Parathyroid adenoma (tissue), 2 donors: Measurements from ENCODE around the gene VAPB.

Experiments
- H2AFZ ChIP-seq: fragments of 300-600 bp; sonication (generic); one replicate; pipeline ENCODE4 v1.7.0; 2017; ENCODE audit warnings: antibody characterized with exemption, mild to moderate bottlenecking
- H3K27ac ChIP-seq: fragments of 300-600 bp; sonication (generic); one replicate; pipeline ENCODE4 v1.7.0; 2017
- H3K27me3 ChIP-seq: fragments of 300-600 bp; sonication (generic); one replicate; pipeline ENCODE4 v1.7.0; 2017; ENCODE audit warnings: low read length; ENCODE audit not compliant: control insufficient read depth, insufficient read depth
- H3K36me3 ChIP-seq: fragments of 300-600 bp; sonication (generic); one replicate; pipeline ENCODE4 v1.7.0; 2017; ENCODE audit warnings: low read length; ENCODE audit not compliant: control insufficient read depth, insufficient read depth
- H3K4me1 ChIP-seq: fragments of 300-600 bp; sonication (generic); one replicate; pipeline ENCODE4 v1.7.0; 2017; ENCODE audit warnings: control low read depth
- H3K4me2 ChIP-seq: fragments of 300-600 bp; sonication (generic); one replicate; pipeline ENCODE4 v1.7.0; 2017; ENCODE audit warnings: low read length
- H3K4me3 ChIP-seq: fragments of 300-600 bp; sonication (generic); one replicate; pipeline ENCODE4 v1.7.0; 2017; ENCODE audit warnings: low read depth, low read length
- H3K79me2 ChIP-seq: fragments of 300-600 bp; sonication (generic); one replicate; pipeline ENCODE4 v1.7.0; 2017; ENCODE audit warnings: control low read depth
- H3K9ac ChIP-seq: fragments of 300-600 bp; sonication (generic); one replicate; pipeline ENCODE4 v1.7.0; 2017; ENCODE audit warnings: mild to moderate bottlenecking
- H3K9me3 ChIP-seq: fragments of 300-600 bp; sonication (generic); one replicate; pipeline ENCODE4 v1.7.0; 2017; ENCODE audit warnings: low read length; ENCODE audit not compliant: control insufficient read depth
- TF ChIP-seq, protein P1 (sequence below): fragments of 300-600 bp; sonication (generic); IDR thresholded peaks from one replicate; pipeline ENCODE4 v1.7.0; 2017; ENCODE audit warnings: antibody characterized with exemption, mild to moderate bottlenecking
- donor health status: primary hyperparathyroidism.

Gene VAPB

DNA sequence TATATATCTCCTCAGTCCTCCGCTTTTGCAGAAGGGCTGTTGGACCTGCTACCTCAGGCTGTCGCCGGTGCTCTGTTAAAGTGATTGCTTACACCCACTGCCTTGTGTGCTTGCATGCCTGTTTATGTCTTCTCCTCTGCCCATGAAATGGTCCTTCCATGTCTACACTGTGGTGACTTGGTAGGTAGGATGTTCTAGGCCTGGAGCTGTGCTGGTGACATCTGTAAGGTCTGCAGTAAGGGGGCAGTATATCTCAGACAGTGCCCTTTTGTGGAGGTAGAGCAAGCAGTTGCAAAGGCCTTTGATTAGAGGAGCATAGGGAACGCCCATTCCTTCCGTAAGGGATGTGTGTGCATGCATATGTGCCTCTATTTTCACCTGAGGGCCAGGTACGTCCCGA lies 40.3 kb downstream of the VAPB start:
- Histone ChIP-seq H3K79me2 (peaks cover 41% of the 10 kb centered on the region), H3K4me3 (no peak overlapping the region), H3K9me3 (no peaks in the 10 kb centered on the region), H2AFZ (no peak overlapping the region), H3K27ac (no peak overlapping the region), H3K27me3 (no peaks in the 10 kb centered on the region), H3K4me2 (no peak overlapping the region), H3K4me1 (peaks cover 4% of the 10 kb centered on the region), H3K9ac (no peak overlapping the region), H3K36me3 (no peaks in the 10 kb centered on the region)
- TF ChIP-seq, protein P1, sequence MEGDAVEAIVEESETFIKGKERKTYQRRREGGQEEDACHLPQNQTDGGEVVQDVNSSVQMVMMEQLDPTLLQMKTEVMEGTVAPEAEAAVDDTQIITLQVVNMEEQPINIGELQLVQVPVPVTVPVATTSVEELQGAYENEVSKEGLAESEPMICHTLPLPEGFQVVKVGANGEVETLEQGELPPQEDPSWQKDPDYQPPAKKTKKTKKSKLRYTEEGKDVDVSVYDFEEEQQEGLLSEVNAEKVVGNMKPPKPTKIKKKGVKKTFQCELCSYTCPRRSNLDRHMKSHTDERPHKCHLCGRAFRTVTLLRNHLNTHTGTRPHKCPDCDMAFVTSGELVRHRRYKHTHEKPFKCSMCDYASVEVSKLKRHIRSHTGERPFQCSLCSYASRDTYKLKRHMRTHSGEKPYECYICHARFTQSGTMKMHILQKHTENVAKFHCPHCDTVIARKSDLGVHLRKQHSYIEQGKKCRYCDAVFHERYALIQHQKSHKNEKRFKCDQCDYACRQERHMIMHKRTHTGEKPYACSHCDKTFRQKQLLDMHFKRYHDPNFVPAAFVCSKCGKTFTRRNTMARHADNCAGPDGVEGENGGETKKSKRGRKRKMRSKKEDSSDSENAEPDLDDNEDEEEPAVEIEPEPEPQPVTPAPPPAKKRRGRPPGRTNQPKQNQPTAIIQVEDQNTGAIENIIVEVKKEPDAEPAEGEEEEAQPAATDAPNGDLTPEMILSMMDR = no peak

DNA sequence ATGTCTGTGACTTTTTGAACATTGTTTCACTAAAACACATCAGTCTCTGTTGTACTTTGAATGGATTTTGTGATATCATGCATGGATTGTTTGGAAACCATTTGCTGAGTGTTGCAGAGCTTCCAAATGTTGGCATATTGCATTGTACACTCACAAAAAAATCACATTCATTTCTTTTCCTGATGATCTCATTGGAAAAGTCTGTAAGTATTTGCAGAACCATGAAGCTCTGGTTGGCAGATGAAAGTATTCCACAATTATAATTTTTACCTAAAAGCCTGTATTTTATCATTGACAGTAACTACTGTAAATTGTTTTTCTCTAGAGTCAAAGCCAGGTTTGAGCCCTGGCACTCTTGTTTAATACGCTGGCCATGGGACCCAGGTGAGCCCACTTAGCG lies 42.1 kb downstream of the VAPB start:
- Histone ChIP-seq H3K9ac (no peak overlapping the region), H3K79me2 (peaks cover 31% of the 10 kb centered on the region), H3K4me3 (no peak overlapping the region), H2AFZ (no peak overlapping the region), H3K4me1 (peaks cover 4% of the 10 kb centered on the region), H3K4me2 (no peak overlapping the region), H3K9me3 (no peaks in the 10 kb centered on the region), H3K27ac (no peak overlapping the region), H3K36me3 (no peaks in the 10 kb centered on the region), H3K27me3 (no peaks in the 10 kb centered on the region)
- TF ChIP-seq, protein P1 = no peak

DNA sequence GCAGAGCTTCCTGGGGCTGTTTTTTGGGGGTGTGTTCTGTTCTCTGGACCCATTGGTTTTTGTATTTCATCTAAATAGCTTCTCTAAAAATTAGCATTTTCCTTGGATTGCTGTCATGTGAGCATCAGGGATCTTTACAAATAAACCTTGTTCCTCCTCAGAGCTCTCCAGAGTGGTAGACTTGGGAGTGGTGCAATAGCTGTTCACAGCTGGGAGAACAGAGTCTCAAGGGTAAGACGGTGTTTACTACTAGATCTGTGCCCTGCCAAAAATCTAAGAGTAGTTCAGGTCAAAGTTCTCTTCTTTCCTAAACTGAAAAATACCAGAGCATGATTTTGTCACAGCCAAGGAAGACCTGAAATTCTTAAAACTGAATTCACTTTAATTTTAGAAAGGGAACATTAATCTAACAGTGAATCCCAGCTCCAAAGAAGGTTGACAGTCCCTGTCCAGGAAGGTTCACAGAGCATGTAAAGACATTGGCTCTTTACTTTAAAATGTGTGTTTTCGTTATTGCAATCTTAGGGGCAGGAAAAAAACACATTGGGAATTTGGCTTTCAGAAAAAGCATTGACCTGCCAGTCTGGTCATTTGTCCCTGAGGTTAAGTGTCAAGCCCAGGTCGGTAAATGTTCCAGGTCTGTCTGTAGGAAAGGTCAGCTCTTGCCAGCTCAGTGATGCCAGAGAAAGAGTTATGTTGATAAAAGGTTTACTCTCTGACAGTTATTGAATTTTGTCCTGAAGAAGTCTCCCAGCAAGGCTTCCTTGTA lies 43.3 kb downstream of the VAPB start:
- H3K4me1 ChIP-seq = peaks cover 4% of the 10 kb centered on the region
- TF ChIP-seq, protein P1 = no peak
- H2AFZ ChIP-seq = no peak overlapping the region
- H3K4me3 ChIP-seq = no peak overlapping the region
- no peaks in the 10 kb centered on the region for H3K36me3 ChIP-seq
- no peak overlapping the region for H3K9ac ChIP-seq
- H3K4me2 ChIP-seq = no peak overlapping the region
- no peak overlapping the region for H3K27ac ChIP-seq
- H3K79me2 ChIP-seq = peaks cover 27% of the 10 kb centered on the region
- no peaks in the 10 kb centered on the region for H3K27me3 ChIP-seq
- no peaks in the 10 kb centered on the region for H3K9me3 ChIP-seq

DNA sequence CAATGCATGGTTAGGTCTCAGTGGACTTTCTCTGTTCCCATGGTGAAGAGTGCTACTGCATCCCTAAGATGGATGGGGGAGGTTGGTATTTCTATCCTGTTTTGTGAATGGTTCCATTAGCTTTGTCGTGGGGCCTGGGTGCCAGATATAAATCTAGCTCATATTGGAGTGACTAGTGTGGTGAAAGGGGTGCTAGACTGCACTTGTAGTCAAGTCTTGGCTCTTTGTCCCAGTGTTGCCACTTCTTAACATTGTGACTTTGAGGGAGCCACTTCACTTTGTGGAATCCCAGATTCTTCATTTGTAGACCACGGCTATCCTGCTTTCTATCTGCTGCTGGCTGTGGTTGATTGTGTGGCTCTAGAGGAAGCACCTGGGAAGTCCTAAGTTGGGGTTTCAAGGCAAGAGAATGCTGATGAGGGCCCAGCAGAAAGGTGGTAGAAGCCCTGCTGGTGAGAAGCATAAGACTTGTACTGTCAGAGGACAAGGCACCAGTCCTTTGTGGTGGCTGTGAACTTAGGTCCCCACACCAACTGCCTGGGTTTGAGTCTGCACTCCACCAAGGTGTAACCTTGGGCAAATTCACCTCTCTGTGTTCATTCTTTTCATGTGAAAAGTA lies 44.1 kb downstream of the VAPB start:
- H3K4me2 ChIP-seq = no peak overlapping the region
- no peaks in the 10 kb centered on the region for H3K27me3 ChIP-seq
- H3K4me3 ChIP-seq = no peak overlapping the region
- no peaks in the 10 kb centered on the region for H3K9me3 ChIP-seq
- TF ChIP-seq, protein P1 = no peak
- no peak overlapping the region for H2AFZ ChIP-seq
- H3K9ac ChIP-seq = no peak overlapping the region
- no peak overlapping the region for H3K27ac ChIP-seq
- no peaks in the 10 kb centered on the region for H3K36me3 ChIP-seq
- peaks cover 4% of the 10 kb centered on the region for H3K4me1 ChIP-seq
- H3K79me2 ChIP-seq = peaks cover 27% of the 10 kb centered on the region
